ENCODE data around the gene EPAS1. TPM values are rescaled to one million over a fixed set of nuclear protein-coding genes. Genes with fewer than 3 reads are reported as not detected.

The EPAS1 gene
- total RNA-seq, 1 donor from 2014 or later, result 280 TPM

DNA sequence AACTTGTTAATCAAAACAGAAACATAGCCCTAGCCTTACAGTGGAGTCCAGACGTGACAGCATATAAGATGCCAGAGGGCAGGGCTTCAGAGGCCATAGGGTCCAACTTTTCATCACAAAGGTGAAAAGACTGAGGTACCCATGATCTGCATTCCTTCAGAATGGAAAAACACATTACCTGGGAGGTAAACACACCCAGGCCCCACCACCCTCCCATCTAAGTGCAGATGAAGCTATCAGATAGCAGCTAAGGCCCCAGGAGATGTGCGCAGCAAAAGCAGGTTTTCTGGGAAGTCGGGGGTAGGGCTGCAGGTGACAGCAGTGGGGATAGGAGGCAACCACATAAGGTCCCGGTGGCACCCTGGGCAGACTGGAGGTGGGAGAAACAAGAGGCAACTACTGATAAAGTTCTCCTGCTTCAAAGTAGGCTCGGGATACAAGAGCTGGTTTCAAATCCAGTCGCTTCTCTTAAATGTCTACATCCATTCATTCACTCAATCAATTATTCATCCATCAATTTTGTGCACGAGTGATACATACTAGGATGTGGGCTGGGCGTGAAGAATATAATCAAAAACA lies 107.1 kb downstream of the EPAS1 start:
- Mint-ChIP-seq H3K36me3 (ENCODE audit: low read depth, unreplicated experiment) (no peaks in the 10 kb centered on the region), H3K9me3 (ENCODE audit: unreplicated experiment) (no peaks in the 10 kb centered on the region), H3K4me3 (ENCODE audit: unreplicated experiment) (no peak overlapping the region), H3K27ac (ENCODE audit: unreplicated experiment) (no peak overlapping the region), H3K27me3 (ENCODE audit: unreplicated experiment) (peaks cover 6% of the 10 kb centered on the region), H3K4me1 (ENCODE audit: unreplicated experiment) (peaks cover 10% of the 10 kb centered on the region)
- DNase-seq (ENCODE audit: low spot score), result no peak
- no peak for TF ChIP-seq CTCF (IDR thresholded peaks at IDR 0.05; ENCODE audit: unreplicated experiment)

DNA sequence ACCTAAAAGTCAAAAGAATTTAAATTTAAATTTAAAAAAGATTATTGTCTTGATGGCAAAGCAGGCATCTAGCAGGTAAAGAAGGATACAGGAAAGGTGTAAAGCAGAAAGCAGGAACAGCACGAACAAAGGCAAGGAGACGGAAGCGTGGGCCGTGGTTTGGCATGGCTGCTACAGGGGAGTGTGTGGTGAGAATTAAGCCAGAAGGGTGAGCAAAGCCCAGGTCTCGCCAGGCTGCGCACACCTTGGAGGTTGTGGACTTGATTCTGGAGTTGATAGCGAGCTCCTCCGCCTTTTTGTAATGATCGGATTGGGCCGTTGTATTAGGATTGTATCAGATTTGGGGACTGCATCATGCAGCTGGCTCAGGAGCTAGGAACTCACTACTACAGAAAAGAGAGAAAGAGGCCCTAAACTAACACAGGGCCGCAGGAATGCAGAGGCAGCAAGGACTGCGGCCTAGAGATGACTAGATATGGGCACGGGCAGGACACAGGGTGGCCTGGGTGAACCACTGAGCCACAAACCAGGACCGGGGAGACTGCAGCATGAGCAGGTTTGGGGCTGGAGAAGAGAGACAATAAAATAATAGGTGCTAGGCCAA lies 110.7 kb downstream of the EPAS1 start:
- DNase-seq (ENCODE audit: low spot score), result no peak
- Mint-ChIP-seq H3K4me1 (ENCODE audit: unreplicated experiment) (peaks cover 10% of the 10 kb centered on the region), H3K9me3 (ENCODE audit: unreplicated experiment) (no peaks in the 10 kb centered on the region), H3K27me3 (ENCODE audit: unreplicated experiment) (peaks cover 6% of the 10 kb centered on the region), H3K36me3 (ENCODE audit: low read depth, unreplicated experiment) (no peaks in the 10 kb centered on the region), H3K4me3 (ENCODE audit: unreplicated experiment) (no peak overlapping the region), H3K27ac (ENCODE audit: unreplicated experiment) (no peak overlapping the region)
- no peak for TF ChIP-seq CTCF (IDR thresholded peaks at IDR 0.05; ENCODE audit: unreplicated experiment)

DNA sequence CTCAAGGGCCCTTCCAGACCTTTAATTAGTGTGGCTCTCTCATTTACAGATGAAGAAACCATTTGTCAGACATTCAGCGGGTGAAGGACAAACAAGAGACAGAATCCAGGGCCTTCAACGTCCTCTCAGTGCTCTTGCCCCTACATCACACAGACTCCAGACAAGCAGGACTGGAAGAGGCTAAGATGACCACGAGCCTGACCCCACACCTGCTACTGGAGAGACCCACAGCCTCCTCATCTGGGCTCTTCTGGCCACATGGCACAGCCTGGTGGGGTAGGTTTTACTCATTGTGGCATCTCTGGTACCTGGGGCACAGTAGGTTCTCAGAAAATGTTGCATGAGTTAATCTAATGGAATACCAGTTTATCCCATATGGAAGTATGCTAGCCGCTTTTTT lies 112.5 kb downstream of the EPAS1 start:
- Mint-ChIP-seq H3K9me3 (ENCODE audit: unreplicated experiment) (no peaks in the 10 kb centered on the region), H3K27me3 (ENCODE audit: unreplicated experiment) (peaks cover 6% of the 10 kb centered on the region), H3K27ac (ENCODE audit: unreplicated experiment) (no peak overlapping the region), H3K4me3 (ENCODE audit: unreplicated experiment) (no peak overlapping the region), H3K4me1 (ENCODE audit: unreplicated experiment) (peaks cover 10% of the 10 kb centered on the region), H3K36me3 (ENCODE audit: low read depth, unreplicated experiment) (no peaks in the 10 kb centered on the region)
- TF ChIP-seq CTCF (IDR thresholded peaks at IDR 0.05; ENCODE audit: unreplicated experiment), result no peak
- no peak for DNase-seq (ENCODE audit: low spot score)

DNA sequence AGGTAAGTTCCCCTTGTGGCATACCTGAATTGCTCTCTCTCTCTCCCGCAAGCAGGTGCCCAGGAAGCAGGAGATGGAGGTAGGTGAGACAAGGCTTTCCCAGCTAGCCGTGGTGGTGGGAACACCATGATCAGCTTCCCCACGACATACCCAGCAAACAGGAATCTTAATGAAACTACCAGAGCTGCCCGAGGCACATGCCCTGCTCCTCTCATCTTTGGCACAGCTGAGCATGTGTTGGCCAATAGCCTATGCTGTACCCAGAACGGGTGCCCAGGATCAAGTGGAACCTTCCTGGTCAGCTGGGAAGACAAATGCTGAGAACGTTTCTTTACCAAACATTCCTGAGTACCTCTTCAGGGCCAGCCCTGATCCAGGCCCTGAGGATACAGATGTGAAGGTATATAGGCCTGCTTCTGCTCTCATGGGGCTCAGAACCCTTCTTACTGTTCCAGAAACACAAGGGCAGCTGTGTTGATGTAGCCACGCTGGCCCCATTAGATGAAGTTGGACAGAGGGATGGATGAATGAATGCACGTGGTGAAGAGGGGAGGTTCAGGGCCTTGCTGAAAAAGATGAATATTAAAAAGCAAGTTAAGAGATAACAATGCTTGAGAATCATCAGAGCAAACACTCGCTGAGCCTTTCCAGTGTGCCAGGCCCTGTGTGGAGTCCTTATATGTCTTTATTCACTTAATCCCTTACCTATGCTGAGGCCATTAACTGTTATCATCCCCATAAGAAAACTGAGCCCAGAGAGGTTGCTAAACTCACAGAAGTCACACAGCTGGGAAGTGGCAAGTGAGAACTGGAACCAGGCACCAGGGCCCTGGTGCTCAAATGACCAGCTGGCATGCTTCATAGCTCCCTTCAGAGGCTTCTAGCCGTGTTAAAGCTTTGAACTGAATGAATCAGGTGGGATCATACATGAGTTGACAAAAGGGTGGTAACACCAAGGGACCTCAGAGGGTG lies 113.4 kb downstream of the EPAS1 start:
- DNase-seq (ENCODE audit: low spot score), result no peak
- Mint-ChIP-seq H3K36me3 (ENCODE audit: low read depth, unreplicated experiment) (no peaks in the 10 kb centered on the region), H3K9me3 (ENCODE audit: unreplicated experiment) (peaks cover 5% of the 10 kb centered on the region), H3K27me3 (ENCODE audit: unreplicated experiment) (peaks cover 4% of the 10 kb centered on the region), H3K27ac (ENCODE audit: unreplicated experiment) (no peak overlapping the region), H3K4me3 (ENCODE audit: unreplicated experiment) (no peak overlapping the region), H3K4me1 (ENCODE audit: unreplicated experiment) (peaks cover 10% of the 10 kb centered on the region)
- no peak for TF ChIP-seq CTCF (IDR thresholded peaks at IDR 0.05; ENCODE audit: unreplicated experiment)

All from endothelial cell (in vitro differentiated cells).